ENCODE results near the gene TBX4.

TBX4 gene

DNA sequence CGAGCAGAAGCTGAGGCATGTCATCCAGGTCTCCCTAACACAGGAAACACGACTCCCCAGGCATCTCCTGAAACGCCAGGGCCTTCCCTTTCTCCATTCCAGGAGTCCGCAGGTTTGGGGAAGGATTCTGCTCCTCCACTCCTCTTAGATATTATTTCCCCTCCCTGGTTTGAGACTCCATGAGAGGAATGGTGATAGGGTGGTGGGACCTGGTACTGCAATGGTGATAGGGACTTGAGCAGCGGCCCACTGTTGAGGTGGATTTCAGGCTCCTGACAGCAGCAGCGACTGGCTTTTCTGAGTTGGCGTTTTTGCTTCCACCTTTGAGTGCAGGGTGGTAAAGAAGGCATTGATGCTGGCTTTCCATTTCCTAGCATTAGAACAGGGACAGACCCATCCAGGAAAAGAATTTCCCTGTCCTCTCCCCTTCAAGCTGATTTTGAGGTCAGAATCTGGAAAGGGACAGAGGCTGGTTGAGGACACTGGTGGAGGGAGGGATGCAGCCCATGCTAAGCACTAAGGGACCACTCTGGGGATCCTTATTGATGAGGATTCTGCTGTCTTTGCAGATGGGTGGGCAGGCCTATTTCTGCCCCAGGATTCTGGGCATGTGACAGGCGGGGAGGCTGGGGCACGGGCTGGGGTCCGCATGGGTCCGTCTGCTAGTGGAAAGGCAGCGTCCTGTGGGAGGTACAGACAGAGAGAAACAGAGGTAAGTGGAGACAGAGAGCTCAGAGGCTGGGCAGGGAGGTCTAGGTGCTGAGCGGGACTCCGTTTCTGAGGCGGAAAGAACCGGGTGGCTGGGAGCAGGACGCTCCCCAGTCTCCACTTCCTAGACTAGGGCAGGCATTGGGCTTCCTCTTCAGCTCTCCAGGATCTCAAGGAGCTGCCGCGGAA is 1.3 kb upstream of the TBX4 start:
- no peak for TF ChIP-seq GATA2 (IDR thresholded peaks at IDR 0.05; ENCODE audit: low read depth, low read length)
- no peak for TF ChIP-seq GATA3 (IDR thresholded peaks at IDR 0.05; ENCODE audit: low read depth, low read length)

DNA sequence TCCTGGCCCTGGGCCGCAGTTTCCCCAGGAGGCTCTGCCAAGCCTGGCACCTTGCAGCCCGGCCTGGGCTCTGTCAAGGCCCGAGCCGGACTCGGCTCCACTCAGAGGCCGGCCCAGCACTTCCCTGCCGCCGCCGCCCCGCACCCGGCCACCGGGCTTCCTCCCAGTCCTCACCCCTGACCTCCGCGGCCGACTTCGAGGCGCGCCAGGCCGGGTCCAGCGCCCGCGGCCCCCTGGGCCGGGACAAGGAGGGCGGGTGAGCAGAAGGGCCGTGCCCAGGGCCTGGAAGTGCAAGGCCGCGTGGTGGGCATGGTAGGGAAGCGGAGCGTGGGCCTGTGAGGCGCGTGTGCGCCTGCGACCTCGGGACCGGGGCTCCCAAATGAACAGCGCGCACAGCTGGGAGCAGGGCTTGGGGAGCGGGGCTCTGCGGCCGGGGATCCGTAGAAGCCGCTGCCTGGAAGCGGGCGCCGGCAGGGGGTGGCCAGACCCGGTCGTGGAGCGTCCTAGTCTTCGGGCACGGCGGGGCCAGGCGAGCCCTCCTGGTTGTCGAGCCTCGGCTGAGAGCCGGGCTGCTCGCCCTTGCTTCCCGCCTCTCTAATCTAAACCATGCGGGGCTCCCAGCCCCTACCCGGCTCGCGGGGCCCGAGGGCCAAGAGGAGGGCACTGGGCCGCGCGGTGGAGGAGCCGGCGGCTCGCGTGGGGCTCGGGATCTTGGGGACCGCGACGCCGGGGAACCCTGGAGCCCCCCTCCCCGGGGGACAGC is 503 bp upstream of the TBX4 start:
- TF ChIP-seq GATA2 (IDR thresholded peaks at IDR 0.05; ENCODE audit: low read depth, low read length) (no peak), GATA3 (IDR thresholded peaks at IDR 0.05; ENCODE audit: low read depth, low read length) (no peak)

DNA sequence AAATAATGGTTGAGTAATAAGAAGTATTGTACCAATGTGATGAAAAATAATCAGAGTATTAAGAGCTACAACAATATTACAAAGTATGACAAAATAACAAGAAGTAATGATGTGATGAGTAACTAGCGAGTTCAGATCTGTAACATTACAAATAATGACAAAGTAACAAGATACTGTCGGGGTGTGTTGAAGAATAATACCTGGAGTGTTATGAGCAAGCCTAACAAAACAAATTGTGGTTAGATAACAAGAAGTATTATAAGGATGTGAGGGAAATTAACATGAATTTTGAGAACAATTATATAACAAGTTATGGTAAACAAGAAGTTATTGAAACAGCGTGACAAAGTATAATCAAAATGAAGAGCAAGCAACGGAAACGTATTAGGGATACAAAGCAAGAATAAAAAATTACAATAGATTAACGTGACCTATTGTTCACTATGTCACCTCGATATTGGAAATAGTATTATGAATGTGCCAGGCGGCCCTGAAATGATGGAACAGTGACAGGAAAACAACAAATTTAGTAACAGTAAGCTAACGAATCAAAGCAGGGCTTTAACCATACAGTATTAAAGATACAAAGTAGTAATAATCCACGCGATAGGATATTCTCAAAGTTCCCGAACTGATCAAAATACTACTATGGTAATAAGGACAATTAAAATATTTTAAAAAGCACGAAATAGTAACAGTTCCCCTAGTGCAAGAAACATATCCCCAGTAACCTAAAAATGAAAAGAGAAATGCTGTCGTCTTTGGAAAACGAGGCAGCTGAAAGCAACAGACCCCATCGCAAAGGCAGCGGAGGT is 1.6 kb downstream of the TBX4 start:
- TF ChIP-seq GATA3 (IDR thresholded peaks at IDR 0.05; ENCODE audit: low read depth, low read length) (no peak), GATA2 (IDR thresholded peaks at IDR 0.05; ENCODE audit: low read depth, low read length) (no peak)

DNA sequence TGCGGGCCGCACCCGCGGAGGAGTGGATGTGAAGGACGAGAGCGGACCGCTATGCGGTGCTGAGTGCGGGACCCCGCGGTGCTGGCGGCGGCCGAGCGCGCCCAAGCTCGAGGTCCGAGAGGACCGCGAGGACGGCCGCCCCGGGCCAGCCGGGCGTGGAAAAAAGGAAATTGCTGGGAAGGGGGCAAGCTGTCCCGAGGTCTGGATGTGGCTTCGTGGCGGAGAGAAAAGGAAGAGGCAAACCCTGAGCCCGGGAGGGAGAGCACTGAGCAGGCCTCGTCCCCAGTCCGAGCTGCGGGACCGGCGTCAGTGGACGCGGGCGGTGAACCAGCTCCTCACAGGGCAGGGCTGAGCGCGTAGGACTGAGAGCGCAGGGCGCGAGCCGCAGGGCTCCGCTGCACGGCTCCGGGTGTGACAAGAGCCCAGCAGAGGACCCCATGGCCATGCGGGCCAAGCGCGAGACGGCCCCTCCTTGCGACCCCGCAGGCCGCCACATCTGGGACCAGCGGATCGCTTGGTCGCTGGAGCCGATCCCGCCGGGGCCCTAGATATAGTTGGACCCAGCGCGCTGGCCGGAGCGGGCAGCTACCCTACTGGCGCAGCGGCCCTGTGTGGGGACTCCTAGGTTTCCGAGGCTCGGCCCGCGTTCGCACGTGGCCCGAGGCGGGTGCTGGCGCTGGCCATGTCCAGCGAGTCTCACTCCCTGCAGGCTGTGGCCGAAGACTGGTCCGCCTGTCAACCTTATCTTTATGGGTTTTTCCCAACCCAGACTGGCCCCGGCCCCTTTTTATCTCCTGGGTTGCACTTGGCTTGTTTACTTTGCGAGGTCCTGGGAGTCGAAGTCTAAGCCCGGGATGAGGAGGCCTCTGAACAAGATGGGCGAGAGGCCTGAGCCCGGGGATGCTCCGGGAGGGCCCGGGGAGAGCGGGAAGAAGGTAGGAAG is 2.4 kb downstream of the TBX4 start:
- TF ChIP-seq GATA3 (IDR thresholded peaks at IDR 0.05; ENCODE audit: low read depth, low read length) (no peak), GATA2 (IDR thresholded peaks at IDR 0.05; ENCODE audit: low read depth, low read length) (no peak)

DNA sequence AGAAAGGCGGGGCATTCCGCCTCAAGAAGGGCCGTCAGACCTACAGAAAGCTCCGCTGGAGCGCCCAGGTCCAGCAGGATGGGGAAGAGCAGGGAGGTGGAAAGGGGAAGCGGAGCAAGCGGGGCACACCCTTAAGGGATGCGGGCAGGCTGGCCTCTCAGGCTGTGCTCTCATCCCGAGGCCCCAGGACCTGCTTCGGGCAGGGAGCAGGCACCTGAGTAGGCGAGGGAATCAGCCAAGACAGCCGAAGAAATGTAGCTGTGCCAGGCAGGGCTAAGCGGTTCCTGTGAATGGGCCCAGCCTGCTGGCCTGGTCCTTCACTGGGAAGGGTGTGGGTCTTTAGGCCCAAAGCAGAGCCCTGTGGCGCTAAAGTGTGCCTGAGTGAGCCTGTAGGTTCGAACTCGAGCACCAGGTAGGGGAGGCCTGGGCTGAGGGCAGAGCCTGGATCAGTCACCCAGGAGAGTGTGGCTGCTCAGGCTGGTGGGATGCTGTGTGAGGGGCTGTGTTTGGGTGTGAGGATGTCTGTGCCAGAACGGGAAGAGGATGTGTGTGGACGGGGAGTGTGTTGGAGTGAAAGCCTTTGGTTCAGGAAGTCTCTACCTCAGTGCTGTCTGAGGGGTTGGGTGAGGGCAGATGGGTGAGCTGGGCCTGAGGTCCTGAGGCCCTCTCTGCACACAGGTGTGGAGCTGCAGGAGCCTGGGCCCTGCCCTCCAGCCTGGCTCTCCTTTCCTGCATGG is 3.3 kb downstream of the TBX4 start:
- TF ChIP-seq GATA3 (IDR thresholded peaks at IDR 0.05; ENCODE audit: low read depth, low read length) (no peak), GATA2 (IDR thresholded peaks at IDR 0.05; ENCODE audit: low read depth, low read length) (no peak)

DNA sequence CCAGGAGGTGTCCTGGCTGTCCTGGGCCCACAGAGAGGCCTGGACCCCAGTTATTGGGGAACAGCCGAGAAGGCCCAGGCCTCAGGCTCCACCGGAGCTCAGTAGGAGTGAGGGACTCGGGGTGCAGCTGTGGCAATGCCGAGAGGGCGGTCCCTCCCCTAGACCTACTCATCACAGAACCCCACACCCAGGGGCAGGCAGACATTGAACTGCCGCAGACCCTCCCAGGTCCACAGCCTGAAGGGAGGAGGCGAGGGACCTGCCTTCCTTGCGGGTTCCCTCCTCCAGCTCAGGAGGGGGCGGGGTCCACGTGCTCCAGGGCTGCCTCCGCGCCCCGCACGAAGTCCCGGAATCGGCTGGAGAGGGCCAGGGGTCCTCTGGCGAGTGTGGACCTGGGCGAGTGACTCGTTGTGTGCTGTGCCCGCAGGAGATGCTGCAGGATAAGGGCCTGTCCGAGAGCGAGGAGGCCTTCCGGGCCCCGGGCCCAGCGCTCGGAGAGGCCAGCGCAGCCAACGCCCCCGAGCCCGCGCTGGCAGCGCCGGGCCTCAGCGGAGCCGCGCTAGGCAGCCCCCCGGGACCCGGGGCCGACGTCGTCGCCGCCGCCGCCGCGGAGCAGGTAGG is 3.9 kb downstream of the TBX4 start:
- TF ChIP-seq GATA2 (IDR thresholded peaks at IDR 0.05; ENCODE audit: low read depth, low read length) (no peak), GATA3 (IDR thresholded peaks at IDR 0.05; ENCODE audit: low read depth, low read length) (no peak)

DNA sequence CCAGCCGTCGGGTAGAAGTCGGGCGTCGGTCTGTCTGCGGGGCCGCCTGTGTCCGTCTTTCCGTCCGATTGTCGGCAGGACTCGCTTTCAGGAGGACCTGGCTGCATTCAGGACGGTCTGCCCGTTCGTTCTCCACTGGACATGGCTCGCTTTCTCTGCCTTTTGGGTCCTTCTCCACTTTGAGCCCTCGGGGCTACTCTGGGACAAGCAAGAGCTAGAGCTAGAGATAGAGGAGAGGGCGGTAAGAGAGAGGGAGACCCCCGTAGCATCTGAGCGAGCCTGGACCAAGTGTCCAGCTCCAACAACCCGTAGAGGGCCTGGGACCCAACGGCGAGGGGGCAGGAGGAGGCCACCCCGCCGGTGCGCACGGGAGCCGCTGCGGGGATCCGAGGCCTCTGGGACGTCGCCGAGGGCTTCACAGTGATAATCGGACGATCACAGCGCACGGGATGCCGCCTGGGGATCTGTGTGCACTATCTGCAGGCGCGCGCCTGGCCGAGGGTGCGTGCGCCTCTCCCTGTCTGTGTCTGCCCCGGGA is 4.5 kb downstream of the TBX4 start:
- TF ChIP-seq GATA2 (IDR thresholded peaks at IDR 0.05; ENCODE audit: low read depth, low read length) (no peak), GATA3 (IDR thresholded peaks at IDR 0.05; ENCODE audit: low read depth, low read length) (no peak)

DNA sequence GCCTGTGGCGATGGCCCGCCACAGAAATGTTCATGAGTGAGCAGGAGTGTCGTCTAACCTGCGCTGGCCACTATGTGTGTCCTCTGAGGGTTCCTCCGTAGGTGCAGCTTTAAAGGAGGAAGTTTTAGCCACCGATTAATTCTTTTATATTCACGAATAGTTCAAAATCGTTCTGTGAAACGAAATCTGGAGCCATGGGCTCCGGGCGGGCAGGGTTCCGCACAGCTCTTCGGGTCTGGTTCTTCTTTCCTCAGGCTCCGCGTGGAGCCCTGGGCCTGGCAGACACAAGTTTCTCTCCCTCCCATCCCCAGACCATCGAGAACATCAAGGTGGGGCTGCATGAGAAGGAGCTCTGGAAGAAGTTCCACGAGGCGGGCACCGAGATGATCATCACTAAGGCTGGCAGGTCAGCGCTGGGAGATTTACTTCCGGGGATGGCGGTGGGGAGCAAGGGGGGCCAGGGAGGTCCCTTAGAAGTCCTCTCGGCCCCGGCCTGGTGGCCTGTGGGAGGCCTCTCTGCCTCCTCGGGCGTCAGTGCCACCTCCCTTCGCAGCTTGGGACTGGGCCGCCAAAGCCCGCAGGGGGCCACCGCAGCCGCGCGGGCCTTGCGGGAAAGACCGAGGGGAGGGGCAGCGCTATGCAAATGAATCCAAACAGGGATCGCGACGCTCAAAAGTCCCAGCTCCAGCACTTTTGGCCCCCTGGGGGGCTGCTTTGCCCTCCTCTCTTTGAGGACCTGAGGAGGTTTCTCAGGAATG is 5.2 kb downstream of the TBX4 start:
- no peak for TF ChIP-seq GATA2 (IDR thresholded peaks at IDR 0.05; ENCODE audit: low read depth, low read length)
- TF ChIP-seq GATA3 (IDR thresholded peaks at IDR 0.05; ENCODE audit: low read depth, low read length) = no peak

DNA sequence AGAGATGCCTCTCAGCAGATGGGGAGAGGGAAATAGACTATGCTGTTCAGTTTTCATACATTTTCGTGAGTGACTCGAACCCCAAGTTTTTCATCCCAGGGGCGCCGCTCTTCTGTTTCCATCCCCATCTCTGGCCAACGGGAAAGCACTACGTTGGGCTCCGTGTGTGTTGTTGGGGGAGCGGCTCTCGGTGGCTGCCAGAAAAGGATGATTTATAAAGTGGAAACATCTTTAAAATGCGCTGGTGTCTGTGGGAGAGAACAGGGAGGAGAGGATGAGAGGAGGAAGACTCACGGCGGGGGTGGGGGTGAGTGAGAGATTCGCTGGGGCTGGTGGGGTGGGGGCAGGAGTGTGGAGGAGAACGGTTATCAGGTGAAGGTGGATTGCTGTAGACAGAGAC is 5.8 kb downstream of the TBX4 start:
- TF ChIP-seq GATA2 (IDR thresholded peaks at IDR 0.05; ENCODE audit: low read depth, low read length) = no peak
- no peak for TF ChIP-seq GATA3 (IDR thresholded peaks at IDR 0.05; ENCODE audit: low read depth, low read length)

DNA sequence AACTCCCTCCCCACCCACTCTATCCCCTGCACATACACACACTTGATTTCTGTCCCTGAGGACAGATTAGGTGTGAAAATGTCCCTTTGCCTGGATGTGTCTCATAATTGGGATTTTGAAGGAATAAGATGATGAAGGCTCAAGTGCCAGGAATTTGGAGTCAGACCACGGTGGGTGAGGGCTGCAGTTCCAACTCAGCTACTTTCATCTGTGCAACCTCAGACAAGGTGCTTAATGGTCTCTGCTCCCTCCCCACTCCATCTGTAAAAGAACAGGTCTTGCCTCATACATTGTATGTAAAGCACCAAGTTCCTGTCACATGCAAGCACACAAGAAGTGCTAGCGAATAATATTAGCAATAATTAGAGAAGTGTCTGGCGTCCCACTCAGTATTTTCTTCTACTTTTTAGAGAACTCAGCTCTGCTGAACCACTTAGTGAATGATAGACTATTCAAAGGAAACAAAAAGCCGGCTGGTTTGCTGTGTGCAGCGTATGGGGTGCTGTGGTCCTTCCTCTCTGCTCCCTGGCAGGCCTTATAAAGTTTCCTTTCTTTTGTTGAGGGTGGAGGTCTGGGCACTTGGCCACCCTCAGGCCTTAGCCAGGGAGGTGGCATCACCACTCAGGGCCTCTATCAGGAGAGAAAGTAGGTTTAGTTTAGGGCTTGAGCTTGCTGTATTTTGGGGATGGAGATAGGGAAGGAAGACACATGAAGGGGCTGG is 6.4 kb downstream of the TBX4 start:
- TF ChIP-seq GATA2 (IDR thresholded peaks at IDR 0.05; ENCODE audit: low read depth, low read length) (no peak), GATA3 (IDR thresholded peaks at IDR 0.05; ENCODE audit: low read depth, low read length) (no peak)
